HT-29 (cell line): ENCODE data around the gene TTC36. TPM values are rescaled to one million over a fixed set of nuclear protein-coding genes. Genes with fewer than 3 reads are reported as not detected.

ENCODE experiments used
- total RNA-seq: library from RNA; depleted of rRNA; stranded (reverse); fragments of >200 nt; shearing (Covaris generic); gene quantifications from 2 replicates; pipeline ENCODE4 v1.2.3, GENCODE V29; 2014; rRNA removed

The TTC36 gene
- total RNA-seq, 1 experiment from 2014 or later = not detected

Other genes starting within 250 kb of the TTC36 start
- gene CD3E, start 222.7 kb upstream of the TTC36 start, total RNA-seq = not detected in 2 replicates
- gene CD3D, start 184.8 kb upstream of the TTC36 start, total RNA-seq = not detected in 2 replicates
- gene CD3G, start 183.1 kb upstream of the TTC36 start, total RNA-seq = not detected in 2 replicates
- 23.6 and 24.1 TPM in 2 replicates for gene UBE4A, start 167.9 kb upstream of the TTC36 start, total RNA-seq
- 222 and 227 TPM in 2 replicates for gene ATP5MG, start 125.9 kb upstream of the TTC36 start, total RNA-seq
- 49.7 and 54.8 TPM in 2 replicates for gene KMT2A, start 91.0 kb upstream of the TTC36 start, total RNA-seq
- gene TMEM25, start 3.7 kb downstream of the TTC36 start, total RNA-seq = 4.3 and 4.4 TPM in 2 replicates
- 17.6 and 18.7 TPM in 2 replicates for gene IFT46, start 38.5 kb downstream of the TTC36 start, total RNA-seq
- gene ARCN1, start 44.9 kb downstream of the TTC36 start, total RNA-seq = 79.4 and 84.9 TPM in 2 replicates
- gene PHLDB1, start 80.1 kb downstream of the TTC36 start, total RNA-seq = 207 and 215 TPM in 2 replicates
- gene TREH, start 152.2 kb downstream of the TTC36 start, total RNA-seq = 0.05 TPM in 1 of 2 replicates, not detected in the other